NCI-H2196 treated with DMSO at 0.1 percent for 48 hours (cell line): ENCODE measurements around the gene SLC8B1.

Source experiments
- DNase-seq: peaks from one replicate; lab custom pipeline; 2025; ENCODE audit not compliant: unreplicated experiment; lab: John Stamatoyannopoulos, UW

Gene SLC8B1

DNA sequence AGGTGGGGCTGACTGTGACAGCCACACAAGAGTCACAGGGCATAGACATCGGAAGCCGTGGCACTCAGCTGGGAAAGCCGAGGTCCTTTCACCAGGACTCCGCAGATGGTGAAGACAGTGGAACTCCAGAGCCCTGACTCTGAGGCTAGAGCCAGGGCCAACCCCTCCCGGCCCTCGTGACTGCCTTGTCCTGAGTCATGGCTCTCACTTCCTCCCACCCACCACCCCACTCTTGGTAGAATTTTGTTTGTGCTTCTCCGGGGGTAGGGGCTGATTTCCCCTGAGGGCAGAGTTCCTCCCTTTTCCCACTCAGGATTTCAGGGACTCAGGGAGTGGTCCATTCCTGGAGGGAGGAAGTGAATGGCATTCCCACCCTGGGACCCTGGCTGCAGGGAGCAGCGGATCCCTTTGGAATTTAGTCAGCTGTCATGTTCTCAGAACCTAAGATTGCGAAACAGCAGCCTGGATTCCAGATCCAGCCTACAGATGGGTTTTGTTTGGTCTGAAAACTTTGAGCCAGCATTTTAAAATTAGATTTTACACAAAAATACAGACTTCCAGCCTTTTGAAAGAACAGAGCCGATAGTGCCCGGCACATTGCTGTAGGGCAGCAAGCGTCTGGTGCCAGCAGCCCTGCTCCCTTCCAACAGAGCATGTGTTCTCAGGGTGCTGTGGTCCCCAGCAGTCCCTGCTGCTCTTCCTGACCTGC, 62.9 kb downstream of the SLC8B1 start:
- no peak for DNase-seq

DNA sequence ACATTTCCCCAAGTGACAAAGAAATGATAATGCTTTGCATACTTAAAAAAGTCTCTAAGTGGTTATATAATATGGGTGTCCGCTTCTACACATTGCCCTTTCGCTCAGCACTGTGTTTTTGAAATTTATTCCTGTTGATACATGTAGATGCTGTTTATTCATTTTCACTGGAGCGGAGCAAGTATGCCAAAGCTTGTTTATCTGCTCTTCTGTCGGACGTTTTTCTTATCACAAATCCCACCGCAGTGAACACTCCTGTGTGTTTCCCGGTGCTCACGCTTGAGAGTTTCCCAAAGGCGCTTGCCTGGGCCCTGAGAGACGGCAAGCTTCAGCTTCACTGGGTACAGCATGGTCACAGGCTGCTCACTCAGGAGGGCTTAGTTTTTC, 63.5 kb downstream of the SLC8B1 start:
- DNase-seq = no peak

DNA sequence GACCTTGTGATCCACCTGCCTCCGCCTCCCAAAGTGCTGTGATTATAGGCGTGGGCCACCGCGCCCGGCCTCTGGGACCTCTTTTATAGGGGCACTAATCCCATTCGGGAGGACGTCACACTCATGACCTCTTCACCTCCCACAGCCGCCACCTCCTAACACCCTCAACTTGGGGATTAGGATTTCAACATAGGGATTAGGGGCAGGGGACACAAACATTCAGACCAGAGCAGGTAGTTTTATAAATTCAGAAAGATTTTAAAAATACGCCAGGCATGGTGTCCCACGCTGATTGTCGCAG, 64.2 kb downstream of the SLC8B1 start:
- no peak for DNase-seq

GRCh38 chr12:113269257-113269943, 65.5 kb downstream of the SLC8B1 start:
- DNase-seq = no peak

- no peak for DNase-seq
Observed at GRCh38 chr12:113268621-113269020, 66.3 kb downstream of the SLC8B1 start.

DNA sequence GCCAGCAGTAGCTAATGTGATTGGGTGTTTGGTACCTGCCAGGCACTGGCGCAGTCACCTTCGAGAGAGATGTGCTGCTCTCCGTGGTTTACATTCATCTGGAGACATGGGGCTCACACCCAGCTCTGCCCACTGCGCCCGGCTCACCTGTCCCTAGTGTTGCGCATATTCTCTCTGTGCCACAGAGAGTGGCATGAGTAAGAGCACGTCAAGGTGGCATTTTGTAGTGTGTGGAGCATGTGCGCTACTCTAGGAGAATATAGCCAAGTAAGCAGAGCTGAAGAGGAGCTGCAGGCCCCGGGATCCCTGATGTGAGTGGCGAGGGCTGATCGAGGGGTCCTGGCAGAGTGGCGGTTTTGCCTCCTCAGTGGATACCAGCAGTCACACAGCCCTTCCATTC, 66.8 kb downstream of the SLC8B1 start:
- DNase-seq = no peak

DNA sequence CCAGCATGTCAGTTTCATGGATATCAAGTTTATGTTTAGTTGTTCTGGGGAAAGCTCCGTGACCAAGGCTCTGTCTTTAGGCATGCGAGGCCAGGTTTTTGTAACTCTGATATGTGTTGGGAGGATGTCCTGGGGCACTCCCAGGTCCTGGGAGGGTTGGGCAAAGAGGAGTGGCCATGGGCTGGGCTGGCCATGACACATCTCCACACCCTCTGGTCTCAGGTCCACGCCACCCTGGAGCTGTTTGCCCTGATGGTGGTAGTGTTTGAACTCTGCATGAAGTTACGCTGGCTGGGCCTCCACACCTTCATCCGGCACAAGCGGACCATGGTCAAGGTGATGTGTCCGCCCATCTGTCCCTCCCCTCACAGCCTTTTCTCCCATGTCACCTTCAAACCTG, 67.3 kb downstream of the SLC8B1 start:
- no peak for DNase-seq

GRCh38 chr12:113266106-113266895, 68.6 kb downstream of the SLC8B1 start:
- DNase-seq = no peak

- no peak for DNase-seq
Observed at GRCh38 chr12:113263431-113263963, 71.4 kb downstream of the SLC8B1 start.

- DNase-seq = no peak
Observed at GRCh38 chr12:113262710-113263109, 72.2 kb downstream of the SLC8B1 start.

- DNase-seq = no peak
Observed at GRCh38 chr12:113261847-113262470, 73.0 kb downstream of the SLC8B1 start.

- no peak for DNase-seq
Observed at GRCh38 chr12:113260636-113261300, 74.1 kb downstream of the SLC8B1 start.

- DNase-seq = no peak
Observed at GRCh38 chr12:113260127-113260526, 74.8 kb downstream of the SLC8B1 start.

DNA sequence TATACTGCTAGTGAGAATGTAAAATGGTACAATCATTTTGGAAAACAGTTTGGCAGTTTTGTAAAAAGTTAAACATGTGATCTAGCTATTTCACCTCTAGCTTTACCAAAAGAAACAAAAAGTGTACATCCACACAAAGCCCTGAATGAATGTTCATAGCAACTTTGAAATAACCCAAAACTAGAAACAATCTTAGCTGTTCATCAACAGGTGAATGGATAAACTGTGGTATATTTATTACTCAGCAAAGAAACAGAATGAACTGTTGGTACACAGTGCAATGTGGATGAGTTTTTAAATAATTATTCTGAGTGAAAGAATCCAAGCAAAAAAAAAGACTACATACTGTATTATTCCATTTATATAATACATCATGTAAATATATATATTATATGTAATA, 77.3 kb downstream of the SLC8B1 start:
- no peak for DNase-seq

DNA sequence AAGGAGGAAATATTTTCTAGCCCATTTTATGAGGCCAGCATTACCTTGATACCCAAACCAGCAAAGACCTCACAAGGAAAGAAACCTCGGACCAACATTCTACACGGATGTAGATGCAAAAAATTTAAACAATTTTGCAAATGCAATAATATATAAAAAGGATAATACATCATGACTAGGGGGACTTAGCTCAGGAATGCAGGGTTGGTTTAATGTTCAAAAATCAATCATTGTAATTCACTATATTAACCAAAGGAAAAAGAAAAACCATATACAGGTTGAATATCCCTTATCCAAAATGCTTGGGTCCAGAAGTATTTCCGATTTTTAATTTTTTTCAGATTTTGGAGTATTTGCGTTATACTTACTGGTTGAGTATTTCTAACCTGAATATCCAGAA, 80.6 kb downstream of the SLC8B1 start:
- DNase-seq = no peak

DNA sequence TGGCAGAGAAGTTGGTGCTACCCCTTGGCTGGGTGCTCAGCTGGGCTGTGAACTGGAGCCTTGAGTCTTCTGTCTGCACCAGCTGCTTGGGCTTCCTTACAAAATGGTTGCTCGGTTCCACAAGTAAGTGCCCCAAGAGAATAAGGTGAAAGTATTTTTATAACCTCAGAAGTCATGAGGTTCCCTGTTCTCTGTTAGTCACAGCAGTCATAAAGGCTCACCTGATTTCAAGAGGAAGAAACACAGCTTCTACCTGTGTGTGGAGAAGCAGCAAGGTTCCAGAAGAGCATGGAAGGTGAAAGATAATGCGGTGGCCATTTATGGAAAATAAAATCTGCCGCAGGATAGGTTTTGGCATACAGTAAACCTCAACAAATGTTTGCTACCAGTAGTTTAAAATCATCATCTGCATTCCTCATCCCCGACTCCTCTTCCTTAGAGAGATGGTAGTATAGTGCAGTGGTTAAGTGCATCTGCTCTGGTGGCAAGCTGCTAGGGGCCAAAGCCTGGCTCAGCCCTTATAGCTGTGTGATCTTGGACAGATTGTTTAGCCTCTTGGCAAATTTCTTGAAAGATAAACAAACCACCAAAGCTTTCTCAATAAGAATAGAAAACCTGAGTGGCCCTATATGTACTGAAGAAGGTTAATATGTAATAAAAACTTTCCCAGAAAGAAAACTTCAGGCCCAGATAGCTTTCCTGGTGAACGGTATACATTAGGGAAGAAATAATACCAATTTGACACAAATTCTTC, 81.2 kb downstream of the SLC8B1 start:
- no peak for DNase-seq

DNA sequence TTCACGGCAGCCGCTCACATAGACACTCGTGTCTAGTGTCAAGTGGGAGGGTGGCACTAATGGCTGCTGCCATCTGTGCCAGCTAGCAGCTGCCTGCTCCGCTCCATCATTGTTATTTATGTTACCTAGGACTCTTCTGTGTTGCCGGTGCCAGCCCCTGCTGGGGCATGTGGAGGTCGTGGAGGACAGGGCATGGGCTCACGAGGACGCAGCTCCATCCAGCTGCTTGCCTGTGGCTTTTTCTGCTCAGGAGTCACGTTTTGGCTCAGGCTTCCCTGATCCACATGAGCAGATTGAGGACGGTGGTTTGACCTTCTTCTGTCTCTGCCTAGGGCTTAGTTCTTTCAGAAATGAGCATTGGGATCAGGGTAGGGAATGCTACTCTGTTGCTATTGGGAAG, 82.4 kb downstream of the SLC8B1 start:
- no peak for DNase-seq

DNA sequence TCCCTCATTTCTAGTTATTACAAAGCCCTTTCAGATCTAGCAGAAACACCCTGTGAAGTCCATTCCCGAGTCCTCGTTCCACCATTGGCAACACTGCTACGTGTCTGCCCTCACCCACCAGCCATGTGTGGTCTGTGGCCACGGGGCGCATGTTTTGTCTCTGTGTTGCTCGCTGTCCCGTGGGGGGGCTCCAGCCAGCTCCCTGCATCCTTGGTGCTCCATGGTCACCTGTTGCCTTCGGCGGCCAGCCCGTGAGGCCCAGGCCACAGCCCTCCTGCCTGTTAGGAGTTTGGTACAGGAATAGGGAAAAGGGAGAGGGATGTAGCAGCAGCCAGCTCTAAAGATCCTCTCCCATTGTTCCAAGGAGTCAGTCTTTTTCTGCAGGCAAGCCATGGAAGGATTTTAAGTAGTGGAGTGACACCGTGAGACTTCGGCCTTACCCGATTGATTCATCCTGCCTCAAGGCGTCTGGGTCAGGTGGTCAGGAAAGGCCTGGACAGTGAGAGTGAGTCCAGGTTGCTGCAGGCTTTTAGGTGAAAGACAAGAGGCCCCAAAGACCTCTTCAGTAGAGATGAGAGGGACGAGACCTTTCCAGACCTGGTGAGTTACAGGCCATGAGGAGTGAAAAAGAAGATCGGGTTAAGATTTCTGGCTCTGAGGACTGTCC, 83.4 kb downstream of the SLC8B1 start:
- no peak for DNase-seq

DNA sequence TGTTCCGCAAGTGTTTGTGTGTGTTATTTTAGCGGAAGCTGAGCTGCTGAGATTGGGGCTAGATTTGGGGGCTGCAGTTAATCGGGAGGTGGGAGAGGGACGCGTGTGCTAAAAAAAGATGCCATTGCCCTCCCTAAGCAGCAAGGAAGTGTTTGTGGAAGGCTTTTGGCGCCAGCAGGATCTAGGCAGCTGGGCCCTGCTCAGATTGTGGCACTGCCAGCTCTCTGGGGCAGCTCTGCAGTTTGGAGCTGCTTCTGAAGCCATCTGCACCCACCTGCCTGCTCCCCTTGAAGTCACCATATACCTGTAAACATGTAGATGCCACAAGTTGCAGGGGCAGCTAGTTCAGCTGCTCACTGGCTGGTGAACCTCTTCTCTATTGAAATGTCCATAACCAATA, 84.9 kb downstream of the SLC8B1 start:
- no peak for DNase-seq

GRCh38 chr12:113249546-113249945, 85.4 kb downstream of the SLC8B1 start:
- no peak for DNase-seq
